H7 (cell line): ENCODE data around the gene MAN2C1. TPM values are rescaled to one million over a fixed set of nuclear protein-coding genes. Genes with fewer than 3 reads are reported as not detected.
"Not testable (repeated sequence)": the region's sequence is repeated elsewhere in the genome, so short reads cannot be mapped to it uniquely, and the experiment has no call there.

Source experiments
- DNase-seq: peaks from one replicate; pipeline ENCODE4 v3.0.0; 2012
- H3K27me3 ChIP-seq: 2 replicates; pipeline ENCODE4 v1.6.0; 2011; ENCODE audit warnings: mild to moderate bottlenecking, low read length; ENCODE audit not compliant: control insufficient read depth, insufficient read depth
- H3K36me3 ChIP-seq: replicated peaks from 2 replicates; pipeline ENCODE4 v1.5.1; 2011; ENCODE audit warnings: low read length; ENCODE audit not compliant: control insufficient read depth, insufficient read depth
- H3K4me3 ChIP-seq: 2 replicates; pipeline ENCODE4 v1.5.1; 2011; ENCODE audit warnings: low read depth, mild to moderate bottlenecking, control low read depth, low read length, moderate library complexity; ENCODE audit not compliant: insufficient read depth
- total RNA-seq: library from RNA; depleted of rRNA; stranded (reverse); fragments of >200 nt; shearing (Covaris generic); gene quantifications from 2 replicates; pipeline ENCODE4 v1.2.3, GENCODE V29; 2014

The MAN2C1 gene
- total RNA-seq, 1 experiment from 2014 or later: 79.8 TPM

DNA sequence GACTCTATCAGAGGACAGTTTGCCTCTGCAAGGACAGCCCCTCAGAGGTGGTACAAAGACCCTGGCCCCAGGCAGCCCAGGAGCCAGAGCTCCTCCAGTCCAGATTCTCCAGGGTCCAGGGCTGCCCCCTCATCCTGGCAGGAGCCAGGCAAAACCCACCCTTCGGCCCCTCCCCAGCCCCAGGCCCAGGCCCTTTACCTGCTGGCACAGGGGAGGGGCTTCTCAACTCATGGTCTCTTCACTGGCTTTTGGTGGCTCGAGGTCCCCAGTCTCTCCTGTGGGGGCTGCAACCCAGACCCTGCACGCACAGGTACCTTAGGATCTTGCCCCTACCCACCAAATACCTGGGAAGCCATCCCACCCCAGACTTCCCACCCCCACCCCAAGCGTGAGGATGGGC lies 13.0 kb downstream of the MAN2C1 start:
- Histone ChIP-seq H3K36me3 (peaks cover 19% of the 10 kb centered on the region), H3K4me3 (no peak overlapping the region), H3K27me3 (no peaks in the 10 kb centered on the region)
- DNase-seq: peak; percentile 35

DNA sequence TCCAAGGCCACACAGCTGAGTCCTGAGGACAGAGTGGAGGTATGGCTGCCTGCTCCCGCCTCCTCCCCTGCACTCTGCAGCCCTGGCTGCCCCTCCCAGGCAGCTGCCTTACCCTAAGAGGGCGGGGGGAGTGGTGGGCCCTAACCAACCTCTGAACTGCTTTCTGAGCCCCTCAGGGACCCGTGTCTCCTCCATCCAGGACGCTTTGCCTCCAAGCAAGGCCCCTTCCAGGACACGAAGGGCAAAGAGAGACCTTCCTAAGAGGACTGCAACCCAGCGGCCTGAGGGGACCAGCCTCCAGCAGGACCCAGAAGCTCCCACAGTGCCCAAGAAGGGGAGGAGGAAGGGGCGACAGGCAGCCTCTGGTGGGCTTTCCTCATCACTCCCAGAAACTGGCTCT lies 14.0 kb downstream of the MAN2C1 start:
- Histone ChIP-seq H3K4me3 (no peak overlapping the region), H3K36me3 (peaks cover 13% of the 10 kb centered on the region), H3K27me3 (peaks cover 2% of the 10 kb centered on the region; the same call in 1 of the 2 replicates)
- DNase-seq: peak; percentile 41

DNA sequence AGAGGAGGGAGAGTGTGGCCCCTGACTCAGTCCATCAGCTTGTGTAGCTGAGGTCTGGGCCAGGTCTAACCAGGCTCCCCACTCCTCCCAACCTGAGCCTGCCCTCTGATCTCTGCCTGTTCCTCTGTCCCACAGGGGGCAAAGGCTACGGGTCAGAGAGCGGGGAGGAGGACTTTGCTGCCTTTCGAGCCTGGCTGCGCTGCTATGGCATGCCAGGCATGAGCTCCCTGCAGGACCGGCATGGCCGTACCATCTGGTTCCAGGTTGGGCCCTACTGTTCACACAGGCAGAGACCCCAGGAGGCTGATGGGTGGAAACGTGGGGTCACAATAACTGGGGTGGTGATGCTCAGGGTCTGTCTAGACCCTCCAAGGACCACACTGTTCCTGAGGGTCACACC lies 14.8 kb downstream of the MAN2C1 start:
- peak; percentile 44 for DNase-seq
- H3K4me3 ChIP-seq: no peak overlapping the region
- peaks cover 7% of the 10 kb centered on the region for H3K36me3 ChIP-seq
- H3K27me3 ChIP-seq: peaks cover 5% of the 10 kb centered on the region

DNA sequence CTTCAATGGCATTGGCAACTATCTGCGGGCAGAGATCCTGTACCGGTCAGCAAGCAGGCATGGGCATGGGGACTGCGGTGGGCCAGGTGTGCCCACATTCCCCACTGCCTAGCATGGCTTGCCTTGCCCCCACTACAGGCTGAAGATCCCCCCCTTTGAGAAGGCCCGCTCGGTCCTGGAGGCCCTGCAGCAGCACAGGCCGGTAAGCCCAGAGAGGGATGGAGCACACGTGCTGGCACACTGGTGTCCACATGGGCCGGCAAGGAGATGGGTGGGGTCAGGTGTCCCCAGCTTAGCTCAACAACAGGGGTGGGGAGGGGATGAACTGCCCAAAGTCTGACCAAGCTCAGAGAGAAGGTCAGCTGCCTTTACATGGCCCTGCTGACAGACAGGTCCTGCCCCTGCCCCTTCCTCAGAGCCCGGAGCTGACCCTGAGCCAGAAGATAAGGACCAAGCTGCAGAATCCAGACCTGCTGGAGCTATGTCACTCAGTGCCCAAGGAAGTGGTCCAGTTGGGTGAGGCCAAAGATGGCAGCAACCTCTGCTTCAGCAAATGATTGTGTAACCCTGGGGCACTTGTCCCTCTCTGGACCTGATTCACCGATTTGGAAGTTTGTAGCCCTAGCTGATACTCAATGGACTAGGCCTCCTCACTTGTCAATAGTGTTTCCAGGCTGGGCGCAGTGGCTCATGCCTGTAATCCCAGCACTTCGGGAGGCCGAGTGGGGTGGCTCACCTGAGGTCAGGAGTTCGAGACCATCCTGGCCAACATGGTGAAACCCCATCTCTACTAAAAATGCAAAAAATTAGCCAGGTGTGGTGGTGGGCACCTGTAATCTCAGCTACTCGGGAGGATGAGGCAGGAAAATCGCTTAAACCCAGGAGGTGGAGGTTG lies 16.0 kb downstream of the MAN2C1 start:
- no peak for DNase-seq
- peaks cover 2% of the 10 kb centered on the region for H3K36me3 ChIP-seq
- H3K27me3 ChIP-seq: peaks cover 15% of the 10 kb centered on the region
- H3K4me3 ChIP-seq: no peak overlapping the region

- Histone ChIP-seq H3K4me3 (no peak overlapping the region), H3K27me3 (peaks cover 24% of the 10 kb centered on the region), H3K36me3 (no peaks in the 10 kb centered on the region)
- DNase-seq: no peak
Measured at GRCh38 chr15:75350601-75351361, 17.6 kb downstream of the MAN2C1 start.

DNA sequence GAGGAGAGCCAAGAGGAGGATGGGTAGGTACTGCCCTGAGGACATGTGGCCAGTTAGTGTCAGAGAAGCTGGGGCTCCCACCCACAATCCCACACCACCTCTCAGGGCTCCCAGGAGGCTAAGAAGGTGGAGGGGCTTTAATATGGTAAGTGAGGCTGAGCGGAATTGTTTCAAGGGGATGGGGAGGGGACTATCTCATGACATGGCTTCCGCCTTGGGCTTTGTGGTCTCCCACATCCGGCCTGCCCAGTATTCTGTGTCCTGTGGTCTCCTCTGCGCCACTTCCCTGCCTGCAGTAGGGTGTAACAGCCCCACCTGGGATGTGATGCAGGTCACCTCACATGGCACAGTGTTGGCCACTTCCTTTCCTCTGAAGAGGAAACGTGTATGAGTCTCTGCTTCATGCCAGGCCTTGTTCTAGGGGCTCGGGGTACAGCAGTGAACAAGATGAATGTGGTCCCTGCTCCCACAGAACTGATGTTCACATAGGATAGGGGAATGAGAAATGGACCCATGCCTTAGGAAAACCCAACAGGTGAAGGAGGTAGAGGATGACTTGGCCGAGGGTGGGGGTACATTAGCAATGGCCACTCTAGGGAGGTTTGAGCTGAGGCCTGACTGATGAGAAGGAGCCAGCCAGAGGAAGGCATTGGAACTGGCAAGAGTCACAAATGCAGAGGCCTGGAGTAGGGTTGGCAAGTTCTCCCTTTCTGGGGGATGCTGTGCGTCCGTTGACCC lies 18.4 kb downstream of the MAN2C1 start:
- DNase-seq: peak; percentile 33
- no peak overlapping the region for H3K4me3 ChIP-seq
- no peaks in the 10 kb centered on the region for H3K36me3 ChIP-seq
- peaks cover 24% of the 10 kb centered on the region for H3K27me3 ChIP-seq

GRCh38 chr15:75349351-75349669 lies 19.1 kb downstream of the MAN2C1 start:
- not testable (repeated sequence) for DNase-seq, H3K4me3 ChIP-seq, H3K36me3 ChIP-seq
- peaks cover 24% of the 10 kb centered on the region for H3K27me3 ChIP-seq

GRCh38 chr15:75348562-75349350 lies 19.7 kb downstream of the MAN2C1 start:
- Histone ChIP-seq H3K36me3 (no peaks in the 10 kb centered on the region), H3K27me3 (peaks cover 24% of the 10 kb centered on the region), H3K4me3 (peak overlapping the region; percentile 79)
- peak; percentile 82 for DNase-seq

DNA sequence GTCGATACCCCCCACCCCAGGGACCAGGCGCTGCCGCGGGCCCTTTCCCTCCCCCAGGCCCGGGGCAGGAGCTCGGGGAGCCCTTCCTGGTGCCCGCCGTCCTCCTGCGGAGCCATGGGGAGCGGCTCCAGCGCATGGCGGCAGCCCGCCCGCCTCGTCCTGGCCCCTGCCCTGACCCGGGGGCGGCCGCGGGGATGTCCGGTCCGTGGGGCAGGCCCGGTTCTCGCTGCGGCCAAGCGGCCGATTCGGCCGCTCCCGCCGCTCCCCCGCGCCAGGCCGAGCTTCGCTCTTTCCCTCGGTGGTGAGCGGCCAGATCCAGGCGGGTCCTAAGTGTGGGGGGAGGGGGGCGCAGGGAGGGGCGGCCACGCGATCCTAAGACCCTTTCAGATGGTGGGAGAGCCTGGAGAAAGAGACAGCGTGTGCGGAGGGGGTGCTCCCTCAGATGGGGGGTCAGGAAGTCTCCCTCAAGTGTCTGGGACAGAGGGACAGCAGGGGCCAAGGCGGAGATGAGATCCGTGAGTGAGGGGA lies 20.3 kb downstream of the MAN2C1 start:
- DNase-seq: peak; percentile 85
- Histone ChIP-seq H3K4me3 (peak overlapping the region; percentile 79), H3K27me3 (peaks cover 24% of the 10 kb centered on the region), H3K36me3 (no peaks in the 10 kb centered on the region)

GRCh38 chr15:75347222-75348033 lies 21.0 kb downstream of the MAN2C1 start:
- Histone ChIP-seq H3K27me3 (peaks cover 24% of the 10 kb centered on the region), H3K4me3 (peak overlapping the region; percentile 79), H3K36me3 (no peaks in the 10 kb centered on the region)
- peak; percentile 90 for DNase-seq

DNA sequence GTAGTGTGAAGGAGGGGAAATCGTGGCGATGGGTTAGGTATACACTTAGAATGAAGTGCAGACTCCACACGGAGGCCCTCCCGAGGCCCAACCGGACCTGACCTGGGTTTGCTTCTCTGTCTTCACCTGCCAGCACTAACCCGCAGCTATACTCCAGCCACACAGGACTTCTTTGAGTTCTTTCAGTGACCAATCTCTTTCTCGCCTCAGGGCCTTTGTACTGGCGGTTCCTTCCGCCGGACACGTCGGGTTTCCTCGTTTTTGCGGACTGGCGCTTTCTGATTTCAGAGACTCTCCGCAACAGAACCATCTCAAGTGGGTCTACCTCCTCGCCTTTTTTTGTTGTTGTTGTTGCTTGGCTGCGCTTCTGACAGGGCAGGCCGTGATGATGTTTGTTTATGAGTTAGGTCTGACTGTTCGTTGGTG lies 21.6 kb downstream of the MAN2C1 start, which contains the start of gene NEIL1:
NEIL1 (plus strand) TSS at position 244 of the 426 bp plus-strand sequence. CDS start 1,867 bp downstream, outside the sequence.
- H3K36me3 ChIP-seq: no peaks in the 10 kb centered on the region
- peak within 1 kb of the TSS; percentile 79 for H3K4me3 ChIP-seq
- peaks cover 24% of the 10 kb centered on the region for H3K27me3 ChIP-seq
- peak; percentile 72 for DNase-seq

DNA sequence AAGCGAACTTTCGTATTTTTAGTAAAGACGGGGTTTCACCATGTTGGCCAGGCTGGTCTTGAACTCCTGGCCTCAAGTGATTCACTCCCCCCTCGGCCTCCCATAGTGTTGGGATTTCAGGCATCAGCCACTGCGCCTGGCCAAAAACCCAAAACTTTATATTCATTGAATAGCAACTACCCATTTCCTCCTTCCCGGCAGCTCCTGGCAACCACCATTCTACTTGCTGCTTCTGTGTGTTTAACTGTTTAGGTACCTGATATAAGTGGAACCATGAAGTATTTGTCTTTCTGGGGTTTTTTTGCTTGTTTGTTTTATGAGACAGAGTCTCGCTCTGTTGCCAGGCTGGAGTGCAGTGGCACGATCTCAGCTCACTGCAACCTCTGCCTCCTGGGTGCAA lies 24.5 kb downstream of the MAN2C1 start:
- H3K36me3 ChIP-seq, DNase-seq, H3K4me3 ChIP-seq: not testable (repeated sequence)
- peaks cover 22% of the 10 kb centered on the region for H3K27me3 ChIP-seq

DNA sequence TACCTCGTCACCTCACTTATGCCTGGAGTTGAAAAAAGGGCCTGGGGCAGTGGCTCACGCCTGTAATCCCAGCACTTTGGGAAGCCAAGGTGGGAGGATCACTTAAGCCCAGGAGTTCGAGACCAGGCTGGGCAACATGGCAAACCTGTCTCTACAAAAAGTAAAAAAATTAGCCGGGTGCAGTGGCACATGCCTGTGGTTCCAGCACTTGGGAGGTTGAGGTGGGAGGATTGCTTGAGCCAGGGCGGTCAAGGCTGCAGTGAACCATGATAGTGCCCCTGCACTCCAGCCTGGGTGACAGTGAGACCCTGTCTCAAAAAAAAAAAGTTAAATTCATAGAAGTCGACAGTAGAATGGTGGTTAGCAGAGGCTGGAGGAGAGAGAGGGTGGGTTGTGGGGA lies 26.2 kb downstream of the MAN2C1 start:
- Histone ChIP-seq H3K4me3 (no peak overlapping the region), H3K36me3 (peaks cover 3% of the 10 kb centered on the region)

More for the DNA sequence above, 26.2 kb downstream of the MAN2C1 start:
- no peak for DNase-seq
- peaks cover 8% of the 10 kb centered on the region for H3K27me3 ChIP-seq
